ENCODE data around the gene DPYSL5. TPM values are rescaled to one million over a fixed set of nuclear protein-coding genes. Genes with fewer than 3 reads are reported as not detected.
"Not testable (repeated sequence)": the region's sequence is repeated elsewhere in the genome, so short reads cannot be mapped to it uniquely, and the experiment has no call there.

The DPYSL5 gene
- polyA plus RNA-seq, 4 donors = 5.7 to 8.5 (median 6.5) TPM

GRCh38 chr2:26870585-26871095 is 22.7 kb downstream of the DPYSL5 start:
- no peak for DNase-seq (ENCODE audit: low read depth in 4 of 4, low spot score in 3 of 4)

DNA sequence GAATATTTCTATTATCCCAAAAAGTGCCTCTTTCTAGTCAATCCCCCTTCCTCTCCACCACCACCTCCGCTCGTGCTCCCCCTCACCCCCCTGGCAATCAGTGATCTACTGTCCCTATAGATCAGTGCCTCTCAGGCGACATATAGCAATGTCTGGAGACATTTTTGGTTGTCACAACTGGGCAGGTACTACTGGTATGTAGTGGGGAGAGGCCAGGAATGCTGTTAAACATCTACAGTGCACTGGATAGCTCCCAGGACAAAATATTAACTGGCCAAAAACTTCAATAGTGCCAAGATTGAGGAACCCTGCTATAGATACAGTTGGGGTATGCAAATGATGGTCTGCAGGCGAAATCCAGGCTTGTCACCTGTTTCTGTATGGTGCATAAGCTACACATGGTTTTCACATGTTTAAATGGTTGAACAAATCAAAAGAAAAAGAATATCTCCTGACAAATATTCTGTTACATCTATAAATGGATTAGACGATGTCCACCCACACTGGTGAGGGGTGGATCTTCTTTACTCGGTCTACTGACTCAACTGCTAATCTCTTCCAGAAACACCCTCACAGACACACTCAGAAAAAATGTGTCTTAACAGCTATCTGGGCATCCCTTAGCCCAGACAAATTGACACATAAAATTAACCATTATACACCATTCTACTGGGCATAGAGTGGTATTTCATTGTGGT is 25.5 kb downstream of the DPYSL5 start:
- no peak for DNase-seq (ENCODE audit: low read depth in 4 of 4, low spot score in 3 of 4)

DNA sequence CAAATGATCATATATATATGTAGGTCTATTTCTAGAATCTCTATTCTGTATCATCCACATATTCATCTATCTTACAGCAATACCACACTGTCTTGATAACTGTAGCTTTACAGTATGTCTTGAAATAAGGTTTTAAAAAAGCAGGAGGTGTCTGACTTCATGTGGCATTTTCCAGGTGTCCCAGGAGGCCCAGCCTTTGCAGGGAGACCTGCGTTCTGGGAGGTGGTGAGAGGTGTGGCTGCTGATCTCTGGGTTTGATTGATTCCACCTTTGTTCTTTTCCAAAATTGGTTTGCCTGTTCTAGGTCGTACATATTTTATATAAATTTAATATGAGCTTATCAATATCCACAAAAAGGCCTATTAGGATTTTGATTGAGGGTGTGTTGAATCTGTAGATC is 26.6 kb downstream of the DPYSL5 start:
- DNase-seq (ENCODE audit: low read depth in 4 of 4, low spot score in 3 of 4) = no peak

- no peak for DNase-seq (ENCODE audit: low read depth in 4 of 4, low spot score in 3 of 4)
These were observed 27.2 kb downstream of the DPYSL5 start for GRCh38 chr2:26875065-26875634.

- DNase-seq (ENCODE audit: low read depth in 4 of 4, low spot score in 3 of 4) = no peak
These were observed 27.9 kb downstream of the DPYSL5 start for GRCh38 chr2:26875808-26876207.

DNA sequence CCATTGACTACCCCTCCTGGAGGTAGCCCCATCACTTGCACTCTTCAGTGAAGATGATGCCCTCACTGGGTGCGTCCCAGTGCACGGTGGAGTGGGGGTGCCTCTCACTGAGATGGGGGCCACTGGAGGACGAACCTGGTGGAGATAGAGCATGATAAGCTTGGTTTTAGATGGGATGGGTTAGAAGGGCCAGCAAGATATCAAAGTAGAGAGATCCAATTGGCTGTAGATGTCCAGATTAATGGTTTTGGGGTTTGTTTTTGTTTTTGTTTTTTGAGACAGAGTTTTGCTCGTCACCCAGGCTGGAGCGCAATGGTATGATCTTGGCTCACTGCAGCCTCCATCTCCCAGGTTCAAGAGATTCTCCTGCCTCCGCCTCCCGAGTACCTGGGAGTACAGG is 28.3 kb downstream of the DPYSL5 start:
- DNase-seq (ENCODE audit: low read depth in 4 of 4, low spot score in 3 of 4) = no peak

DNA sequence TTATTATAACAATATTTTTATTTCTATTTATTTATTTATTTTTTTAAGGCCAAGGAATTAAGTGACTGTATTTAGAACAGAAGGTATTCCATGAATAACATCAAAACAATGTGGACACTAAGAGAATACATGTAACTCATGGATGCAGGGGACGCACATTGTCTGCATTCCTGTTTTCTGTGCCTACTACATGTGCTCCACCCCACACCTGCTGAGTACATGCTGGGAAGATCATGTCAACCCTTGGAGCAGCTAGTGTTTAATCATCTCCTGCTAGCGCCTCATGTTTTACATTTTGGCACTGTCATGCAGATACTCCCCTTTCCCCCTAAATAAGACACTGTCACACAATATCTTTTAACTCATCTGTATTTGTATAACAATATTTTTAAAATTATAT is 29.3 kb downstream of the DPYSL5 start:
- DNase-seq (ENCODE audit: low read depth in 4 of 4, low spot score in 3 of 4) = no peak

GRCh38 chr2:26880161-26880560 is 32.2 kb downstream of the DPYSL5 start:
- no peak for DNase-seq (ENCODE audit: low read depth in 4 of 4, low spot score in 3 of 4)

DNA sequence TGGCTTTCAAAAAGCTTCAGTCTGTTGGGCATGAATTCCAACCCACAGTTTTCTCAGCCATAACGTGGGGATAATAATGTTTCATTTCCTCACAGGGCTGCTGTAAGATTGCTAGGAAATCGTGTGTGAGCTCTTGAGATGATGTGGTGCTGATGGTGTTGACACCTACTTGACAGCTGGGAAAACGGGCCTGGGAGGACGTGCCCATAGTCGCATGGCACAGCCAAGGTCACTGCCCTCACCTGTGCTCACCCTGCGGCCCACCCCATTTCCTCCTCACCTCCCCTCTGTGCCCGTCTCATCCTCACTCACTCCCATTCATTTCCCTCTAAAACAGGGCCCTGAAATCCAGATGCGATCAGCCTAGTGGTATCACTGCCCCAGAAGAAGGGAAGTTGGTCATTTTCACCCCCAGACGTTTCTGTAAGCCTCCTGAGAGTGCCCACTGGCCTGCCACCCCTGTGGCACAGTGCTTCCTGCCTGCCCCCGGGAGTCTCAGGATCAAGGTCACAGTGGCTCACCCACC is 33.0 kb downstream of the DPYSL5 start:
- no peak for DNase-seq (ENCODE audit: low read depth in 4 of 4, low spot score in 3 of 4)

GRCh38 chr2:26882220-26882619 is 34.3 kb downstream of the DPYSL5 start:
- not testable (repeated sequence) for DNase-seq (ENCODE audit: low read depth in 4 of 4, low spot score in 3 of 4)

DNA sequence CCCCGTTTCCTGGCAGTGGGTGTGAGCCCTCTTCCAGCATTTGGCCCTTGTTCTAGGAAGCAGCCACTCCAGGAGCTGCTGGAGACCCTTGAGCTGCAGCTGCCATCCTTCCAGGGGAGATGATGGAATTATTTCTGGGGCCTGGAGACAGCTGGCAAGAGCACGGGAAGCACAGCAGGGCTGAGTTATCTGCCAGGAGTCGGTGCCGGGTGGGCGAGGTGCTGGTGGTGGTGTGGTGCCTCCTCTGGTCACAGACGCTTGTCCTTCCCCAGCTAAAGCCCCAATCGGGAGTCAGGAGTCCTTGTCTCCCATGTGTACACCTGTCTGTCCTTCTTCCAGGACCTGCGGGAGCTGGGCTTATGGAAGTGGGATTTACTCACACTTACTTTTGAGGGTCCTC is 36.0 kb downstream of the DPYSL5 start:
- DNase-seq (ENCODE audit: low read depth in 4 of 4, low spot score in 3 of 4) = no peak

DNA sequence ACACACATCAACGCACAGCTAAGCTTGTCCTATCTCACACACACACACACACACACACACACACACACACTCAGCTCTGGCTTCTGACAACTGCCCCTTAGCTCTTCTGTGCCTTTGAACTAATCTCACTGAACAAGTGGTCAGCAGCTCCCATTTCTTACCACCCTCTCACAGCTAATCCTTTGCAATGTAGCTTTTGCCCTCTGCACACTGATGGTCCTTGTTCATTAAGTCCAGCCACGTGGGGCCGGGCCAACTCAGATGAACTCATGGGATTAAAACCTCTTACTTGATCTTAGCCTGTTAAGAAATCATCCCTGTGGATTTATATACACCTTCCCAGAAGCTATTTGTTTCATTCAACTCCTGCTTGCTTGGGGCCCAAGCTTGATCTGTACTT is 36.6 kb downstream of the DPYSL5 start:
- DNase-seq (ENCODE audit: low read depth in 4 of 4, low spot score in 3 of 4) = no peak

GRCh38 chr2:26885651-26886329 is 37.9 kb downstream of the DPYSL5 start:
- DNase-seq (ENCODE audit: low read depth in 4 of 4, low spot score in 3 of 4) = no peak

GRCh38 chr2:26886736-26887135 is 38.8 kb downstream of the DPYSL5 start:
- DNase-seq (ENCODE audit: low read depth in 4 of 4, low spot score in 3 of 4) = no peak

GRCh38 chr2:26887151-26887550 is 39.2 kb downstream of the DPYSL5 start:
- DNase-seq (ENCODE audit: low read depth in 4 of 4, low spot score in 3 of 4) = no peak

- no peak for DNase-seq (ENCODE audit: low read depth in 4 of 4, low spot score in 3 of 4)
These were observed 41.9 kb downstream of the DPYSL5 start for GRCh38 chr2:26889796-26890195.

DNA sequence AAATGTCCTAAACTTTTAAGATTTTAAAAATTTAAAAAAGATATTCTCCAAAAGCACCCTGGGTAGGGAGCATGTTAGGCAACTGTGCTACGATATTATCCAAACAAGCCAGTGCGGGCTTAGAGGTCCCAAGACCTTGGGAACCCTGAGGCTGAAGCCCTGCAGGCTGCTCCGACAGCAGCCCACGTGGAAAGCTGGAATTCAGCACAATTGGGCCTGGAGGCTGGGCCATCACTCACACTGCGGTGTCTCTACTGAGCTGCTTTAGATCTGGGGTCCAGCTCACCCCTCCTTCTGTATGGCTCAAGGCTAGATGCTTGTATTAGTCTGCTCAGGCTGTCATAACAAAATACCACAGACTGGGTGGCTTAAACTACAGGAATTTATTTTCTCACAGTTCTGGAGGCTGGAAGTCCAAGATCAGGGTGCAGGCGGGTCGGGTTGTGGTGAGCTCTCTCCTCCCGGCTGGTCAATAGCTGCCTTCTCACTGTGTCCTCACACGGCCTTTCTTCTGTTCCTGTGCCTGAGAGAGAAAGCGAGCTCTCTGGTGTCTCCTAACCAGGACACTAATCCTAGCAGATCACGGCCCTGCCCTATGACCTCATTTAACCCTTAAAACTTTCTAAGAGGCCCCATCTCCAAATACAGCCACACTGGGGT is 42.5 kb downstream of the DPYSL5 start:
- no peak for DNase-seq (ENCODE audit: low read depth in 4 of 4, low spot score in 3 of 4)

DNA sequence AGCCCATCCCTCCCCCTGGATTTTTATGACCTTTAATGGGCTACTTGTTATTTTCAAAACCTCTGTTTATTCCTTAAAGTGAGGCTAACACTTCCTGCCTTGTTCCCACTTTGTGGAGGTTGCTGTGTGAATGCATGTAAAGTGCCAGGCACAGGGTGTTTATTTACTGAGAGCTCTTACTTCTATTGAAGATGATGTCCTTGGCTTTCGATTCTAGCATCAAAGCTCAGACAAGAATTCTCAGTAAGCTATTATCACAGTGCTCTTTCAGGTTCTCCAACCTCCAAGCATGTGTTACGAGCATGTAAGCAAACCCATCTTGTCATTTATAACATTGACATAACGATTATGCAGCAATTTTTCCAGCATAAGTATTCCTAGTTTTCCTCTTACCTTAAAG is 44.2 kb downstream of the DPYSL5 start:
- no peak for DNase-seq (ENCODE audit: low read depth in 4 of 4, low spot score in 3 of 4)

- no peak for DNase-seq (ENCODE audit: low read depth in 4 of 4, low spot score in 3 of 4)
These were observed 45.1 kb downstream of the DPYSL5 start for GRCh38 chr2:26892922-26893524.

GRCh38 chr2:26894136-26894535 is 46.2 kb downstream of the DPYSL5 start:
- DNase-seq (ENCODE audit: low read depth in 4 of 4, low spot score in 3 of 4) = no peak

Measured in right renal pelvis (tissue), 4 donors.